ENCODE measurements around the gene CHRNA7. TPM values are rescaled to one million over a fixed set of nuclear protein-coding genes. Genes with fewer than 3 reads are reported as not detected.

Gene CHRNA7
- total and polyA plus RNA-seq, 2 of the 8 experiments (the other 6 are each of a cell fraction or from before 2014, with no cell fraction given), result 7.5 to 11.0 TPM

DNA sequence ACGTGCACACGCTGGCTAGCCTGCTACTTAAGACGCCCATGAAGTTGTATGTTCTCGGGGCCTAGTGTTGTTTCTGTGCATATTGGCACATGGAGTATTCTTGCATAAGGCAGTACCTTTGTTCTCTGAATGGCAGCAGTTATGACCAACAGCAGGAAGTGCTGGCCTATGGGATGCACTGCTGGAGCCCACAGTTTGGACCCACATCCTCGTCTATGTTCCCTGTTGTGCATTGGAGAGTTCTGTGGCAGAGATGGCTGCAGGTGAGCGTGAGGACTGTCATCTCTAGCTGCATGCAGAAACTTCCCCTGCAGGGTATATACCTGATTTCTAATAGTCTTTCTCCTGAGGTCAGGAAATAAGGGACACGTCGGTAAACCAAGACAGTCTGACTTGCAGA lies 81.8 kb downstream of the CHRNA7 start:
- no peak overlapping the region for H3K4me3 ChIP-seq (ENCODE audit: extremely low read depth in 1 of 4, insufficient read depth in 2 of 4, low read depth in 3 of 4, low read length in 4 of 4)
- H3K27me3 ChIP-seq (replicated peaks in 1 of 4; ENCODE audit: control insufficient read depth in 3 of 4, extremely low read depth in 1 of 4, insufficient read depth in 3 of 4, low read length in 3 of 4), result no peaks in the 10 kb centered on the region; a peak in 1 of 7 replicates
- no peak overlapping the region for H3K56ac ChIP-seq (replicated peaks; ENCODE audit: insufficient read length, low read depth, low read length)
- no peak overlapping the region for H4K8ac ChIP-seq (ENCODE audit: extremely low read depth, insufficient read depth, low read length)
- no peak overlapping the region for H3K4me2 ChIP-seq (ENCODE audit: insufficient read depth in 1 of 2, low read depth in 2 of 2, low read length in 2 of 2)
- no peak overlapping the region for H2BK15ac ChIP-seq (ENCODE audit: low read length)
- H2BK12ac ChIP-seq (ENCODE audit: low read depth, low read length), result no peak overlapping the region
- no peak overlapping the region for H3K23ac ChIP-seq (ENCODE audit: insufficient read length)
- H4K91ac ChIP-seq (replicated peaks; ENCODE audit: insufficient read length, low read length), result no peak overlapping the region
- no peaks in the 10 kb centered on the region; the same call in 1 of the 2 replicates for H3K23me2 ChIP-seq (ENCODE audit: low read depth, low read length)
- no peak overlapping the region for H2BK20ac ChIP-seq (ENCODE audit: low read length)
- no peak overlapping the region for H3K9ac ChIP-seq (replicated peaks in 1 of 4; ENCODE audit: extremely low read depth in 1 of 4, low read depth in 3 of 4, low read length in 3 of 4)
- no peak overlapping the region for H3K18ac ChIP-seq (ENCODE audit: extremely low read depth, low read length)
- no peaks in the 10 kb centered on the region; a peak in 1 of 8 replicates for H3K36me3 ChIP-seq (ENCODE audit: control insufficient read depth in 2 of 4, insufficient read depth in 4 of 4, low read length in 3 of 4)
- H2AFZ ChIP-seq (ENCODE audit: low read length), result no peak overlapping the region
- FAIRE-seq (no peak), DNase-seq (ENCODE audit: low read depth in 1 of 2, low spot score in 2 of 2) (no peak)
- no peaks in the 10 kb centered on the region for H3K79me2 ChIP-seq (ENCODE audit: control insufficient read depth in 1 of 2, insufficient read depth in 2 of 2, low read length in 2 of 2)
- TF ChIP-seq MAFK (IDR thresholded peaks at IDR 0.05; ENCODE audit: low read depth, low read length) (no peak), EGR1 (IDR thresholded peaks at IDR 0.05; ENCODE audit: borderline replicate concordance, low read depth, low read length) (no peak), RFX5 (IDR thresholded peaks at IDR 0.05; ENCODE audit: borderline replicate concordance, low read depth, low read length) (no peak), CHD2 (IDR thresholded peaks at IDR 0.05; ENCODE audit: low read length) (no peak), SAP30 (IDR thresholded peaks at IDR 0.05; ENCODE audit: insufficient read depth, insufficient replicate concordance, low read length) (no peak), NRF1 (IDR thresholded peaks at IDR 0.05; ENCODE audit: low read depth, low read length) (no peak), RNF2 (IDR thresholded peaks at IDR 0.05; ENCODE audit: borderline replicate concordance, low read depth, low read length, missing control alignments, poor library complexity, severe bottlenecking) (no peak), POU5F1 (IDR thresholded peaks at IDR 0.05; ENCODE audit: low read depth, low read length) (no peak), POLR2A (IDR thresholded peaks at IDR 0.05; ENCODE audit: control extremely low read depth in 1 of 2, low read depth in 2 of 2, low read length in 2 of 2) (no peak), BACH1 (IDR thresholded peaks at IDR 0.05; ENCODE audit: low read length) (no peak)
- TF ChIP-seq, protein P1, sequence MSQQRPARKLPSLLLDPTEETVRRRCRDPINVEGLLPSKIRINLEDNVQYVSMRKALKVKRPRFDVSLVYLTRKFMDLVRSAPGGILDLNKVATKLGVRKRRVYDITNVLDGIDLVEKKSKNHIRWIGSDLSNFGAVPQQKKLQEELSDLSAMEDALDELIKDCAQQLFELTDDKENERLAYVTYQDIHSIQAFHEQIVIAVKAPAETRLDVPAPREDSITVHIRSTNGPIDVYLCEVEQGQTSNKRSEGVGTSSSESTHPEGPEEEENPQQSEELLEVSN (IDR thresholded peaks at IDR 0.05), result no peak
- TF ChIP-seq, protein P2, sequence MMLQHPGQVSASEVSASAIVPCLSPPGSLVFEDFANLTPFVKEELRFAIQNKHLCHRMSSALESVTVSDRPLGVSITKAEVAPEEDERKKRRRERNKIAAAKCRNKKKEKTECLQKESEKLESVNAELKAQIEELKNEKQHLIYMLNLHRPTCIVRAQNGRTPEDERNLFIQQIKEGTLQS (IDR thresholded peaks at IDR 0.05; ENCODE audit: insufficient read depth, low read depth, low read length), result no peak
- TF ChIP-seq, protein P3, sequence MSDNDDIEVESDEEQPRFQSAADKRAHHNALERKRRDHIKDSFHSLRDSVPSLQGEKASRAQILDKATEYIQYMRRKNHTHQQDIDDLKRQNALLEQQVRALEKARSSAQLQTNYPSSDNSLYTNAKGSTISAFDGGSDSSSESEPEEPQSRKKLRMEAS (IDR thresholded peaks at IDR 0.05), result no peak
- ChIA-PET POLR2A (ENCODE audit: partially characterized antibody) (no interaction called here), CTCF (ENCODE audit: partially characterized antibody) (interaction anchor here (0.7 to 1.6 kb wide), 2 partner anchors 11 to 41 kb away, joined by 3 read pairs; no protein-coding TSS in a partner anchor)
- no peaks in the 10 kb centered on the region for H3K9me3 ChIP-seq (ENCODE audit: insufficient read depth in 2 of 2, low read depth in 1 of 2, low read length in 1 of 2)
- no peaks in the 10 kb centered on the region for H3K79me1 ChIP-seq (ENCODE audit: low read depth, low read length)
- no peaks in the 10 kb centered on the region for H4K20me1 ChIP-seq (replicated peaks in 1 of 2; ENCODE audit: control insufficient read depth in 1 of 2, insufficient read depth in 2 of 2, low read length in 2 of 2)
- H3K14ac ChIP-seq (ENCODE audit: insufficient read length), result no peak overlapping the region
- H3K4me1 ChIP-seq (replicated peaks in 1 of 4; ENCODE audit: control insufficient read depth in 3 of 4, insufficient read depth in 4 of 4, low read length in 3 of 4), result peaks cover 2 to 7% (median 4%) of the 10 kb centered on the region in 4 experiments; a peak in 6 of 7 replicates
- H3K4ac ChIP-seq (replicated peaks; ENCODE audit: insufficient read length, low read depth, low read length), result no peak overlapping the region
- H4K5ac ChIP-seq (ENCODE audit: insufficient read length, low read depth, low read length), result no peak overlapping the region
- no peak overlapping the region for H2AK5ac ChIP-seq (ENCODE audit: low read depth, low read length)
- H2BK120ac ChIP-seq (replicated peaks; ENCODE audit: low read depth, low read length), result no peak overlapping the region
- 90% methylated on average over 8 of the region's 8 CpGs; no CpG with 5 or more reads in 1 of the 2 experiments for WGBS, 2 experiments (ENCODE audit: extremely low coverage in 1 of 2, insufficient coverage in 1 of 2, insufficient read length in 1 of 2, insufficient replicate concordance in 2 of 2, low coverage in 1 of 2, low lambda C conversion rate in 2 of 2, missing lambda C conversion rate in 1 of 2)
- no peak overlapping the region for H3K27ac ChIP-seq (ENCODE audit: low read depth, low read length)
- H2BK5ac ChIP-seq (ENCODE audit: low read depth, low read length), result no peak overlapping the region

Measured in H1 (cell line).